Keratinocyte (primary cell): ENCODE results near the gene GGNBP2.

Experiments used
- EZH2 ChIP-seq: IDR thresholded peaks from one replicate; pipeline ENCODE4 v1.6.1; 2012; ENCODE audit warnings: inconsistent platforms, mild to moderate bottlenecking, low read length, moderate library complexity
- TF ChIP-seq, protein P1 (sequence below), 3 experiments: IDR thresholded peaks in 1 of 3; conservative IDR thresholded peaks in 1 of 3; optimal IDR thresholded peaks in 1 of 3; 2 replicates in 2 of 3; 3 replicates in 1 of 3; pipeline versions ENCODE3 to v1.5.1; 2011; ENCODE audit warnings: low read length in 3 of 3, mild to moderate bottlenecking in 3 of 3, moderate library complexity in 2 of 3, control low read depth in 1 of 3, inconsistent platforms in 1 of 3; ENCODE audit not compliant: insufficient read depth in 2 of 3; ENCODE audit errors: extremely low read depth in 1 of 3

- TF ChIP-seq, protein P1, sequence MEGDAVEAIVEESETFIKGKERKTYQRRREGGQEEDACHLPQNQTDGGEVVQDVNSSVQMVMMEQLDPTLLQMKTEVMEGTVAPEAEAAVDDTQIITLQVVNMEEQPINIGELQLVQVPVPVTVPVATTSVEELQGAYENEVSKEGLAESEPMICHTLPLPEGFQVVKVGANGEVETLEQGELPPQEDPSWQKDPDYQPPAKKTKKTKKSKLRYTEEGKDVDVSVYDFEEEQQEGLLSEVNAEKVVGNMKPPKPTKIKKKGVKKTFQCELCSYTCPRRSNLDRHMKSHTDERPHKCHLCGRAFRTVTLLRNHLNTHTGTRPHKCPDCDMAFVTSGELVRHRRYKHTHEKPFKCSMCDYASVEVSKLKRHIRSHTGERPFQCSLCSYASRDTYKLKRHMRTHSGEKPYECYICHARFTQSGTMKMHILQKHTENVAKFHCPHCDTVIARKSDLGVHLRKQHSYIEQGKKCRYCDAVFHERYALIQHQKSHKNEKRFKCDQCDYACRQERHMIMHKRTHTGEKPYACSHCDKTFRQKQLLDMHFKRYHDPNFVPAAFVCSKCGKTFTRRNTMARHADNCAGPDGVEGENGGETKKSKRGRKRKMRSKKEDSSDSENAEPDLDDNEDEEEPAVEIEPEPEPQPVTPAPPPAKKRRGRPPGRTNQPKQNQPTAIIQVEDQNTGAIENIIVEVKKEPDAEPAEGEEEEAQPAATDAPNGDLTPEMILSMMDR (optimal IDR thresholded peaks at IDR 0.05 in 1 of 3, IDR thresholded peaks at IDR 0.05 in 1 of 3, conservative IDR thresholded peaks at IDR 0.05 in 1 of 3; ENCODE audit: extremely low read depth in 1 of 3, insufficient read depth in 2 of 3, low read length in 3 of 3) = no peak
- TF ChIP-seq EZH2 = no peak
Observed at GRCh38 chr17:36544307-36545076, at the start of gene GGNBP2.
